Neural cell (in vitro differentiated cells): ENCODE measurements around the gene PDZRN3.

Source experiments
- EZH2 ChIP-seq: fragments of 200-600, 300-800 bp; shearing (Covaris generic), sonication (generic); IDR thresholded peaks from 2 replicates; pipeline ENCODE4 v1.6.1; 2014; ENCODE audit warnings: antibody characterized with exemption, low read length, borderline replicate concordance, mild to moderate bottlenecking; ENCODE audit not compliant: insufficient read depth, poor library complexity, severe bottlenecking
- MXI1 ChIP-seq: fragments of 450-650 bp; conservative IDR thresholded peaks from 2 replicates; pipeline ENCODE4 v1.6.1; 2014; ENCODE audit warnings: antibody characterized with exemption, mild to moderate bottlenecking; ENCODE audit not compliant: poor library complexity, severe bottlenecking
- TAF1 ChIP-seq: IDR thresholded peaks from 2 replicates; pipeline ENCODE4 v1.6.1; 2012; ENCODE audit warnings: low read depth
- TF ChIP-seq, protein P1 (sequence below): fragments of 450-650 bp; IDR thresholded peaks from 2 replicates; pipeline ENCODE4 v1.5.1; 2014; ENCODE audit warnings: antibody characterized with exemption, mild to moderate bottlenecking, moderate library complexity; ENCODE audit not compliant: poor library complexity, severe bottlenecking

GRCh38 chr3:73500321-73500720, 124.4 kb downstream of the PDZRN3 start:
- TF ChIP-seq EZH2 (no peak), TAF1 (no peak), MXI1 (no peak)
- TF ChIP-seq, protein P1, sequence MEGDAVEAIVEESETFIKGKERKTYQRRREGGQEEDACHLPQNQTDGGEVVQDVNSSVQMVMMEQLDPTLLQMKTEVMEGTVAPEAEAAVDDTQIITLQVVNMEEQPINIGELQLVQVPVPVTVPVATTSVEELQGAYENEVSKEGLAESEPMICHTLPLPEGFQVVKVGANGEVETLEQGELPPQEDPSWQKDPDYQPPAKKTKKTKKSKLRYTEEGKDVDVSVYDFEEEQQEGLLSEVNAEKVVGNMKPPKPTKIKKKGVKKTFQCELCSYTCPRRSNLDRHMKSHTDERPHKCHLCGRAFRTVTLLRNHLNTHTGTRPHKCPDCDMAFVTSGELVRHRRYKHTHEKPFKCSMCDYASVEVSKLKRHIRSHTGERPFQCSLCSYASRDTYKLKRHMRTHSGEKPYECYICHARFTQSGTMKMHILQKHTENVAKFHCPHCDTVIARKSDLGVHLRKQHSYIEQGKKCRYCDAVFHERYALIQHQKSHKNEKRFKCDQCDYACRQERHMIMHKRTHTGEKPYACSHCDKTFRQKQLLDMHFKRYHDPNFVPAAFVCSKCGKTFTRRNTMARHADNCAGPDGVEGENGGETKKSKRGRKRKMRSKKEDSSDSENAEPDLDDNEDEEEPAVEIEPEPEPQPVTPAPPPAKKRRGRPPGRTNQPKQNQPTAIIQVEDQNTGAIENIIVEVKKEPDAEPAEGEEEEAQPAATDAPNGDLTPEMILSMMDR, result no peak
